ENCODE results near the gene PTGDS.

Gene PTGDS

DNA sequence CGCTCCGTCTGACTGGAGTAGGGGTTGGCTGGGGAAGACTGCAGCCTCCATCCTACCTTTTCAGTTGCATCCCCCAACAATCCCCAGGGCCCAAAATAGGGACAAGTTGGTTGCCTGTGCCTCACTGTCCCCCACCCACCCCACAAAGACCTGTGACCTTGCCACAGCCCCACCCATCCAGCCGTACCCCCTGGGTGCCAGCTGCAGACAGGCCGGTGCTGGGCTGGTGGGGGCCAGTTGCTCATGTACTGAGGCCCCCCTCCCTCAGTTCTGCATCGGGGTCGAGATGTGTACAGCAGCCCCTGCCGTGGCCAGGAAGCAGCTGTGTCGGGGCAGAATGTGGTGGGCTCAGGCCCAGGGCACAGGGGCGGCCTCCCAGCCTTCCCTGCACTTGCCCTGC, 5.9 kb downstream of the PTGDS start:
- Histone ChIP-seq H3K36me3 (ENCODE audit: control insufficient read depth, insufficient read depth, low read length) (no peaks in the 10 kb centered on the region), H3K27me3 (ENCODE audit: control insufficient read depth, insufficient read depth, low read length) (peaks cover 22% of the 10 kb centered on the region), H3K27ac (ENCODE audit: low read depth, low read length) (no peak overlapping the region), H3K9ac (ENCODE audit: low read length) (no peak overlapping the region), H3K4me1 (ENCODE audit: control insufficient read depth, insufficient read depth, low read length) (no peaks in the 10 kb centered on the region), H3K4me3 (ENCODE audit: low read length) (no peak overlapping the region)

DNA sequence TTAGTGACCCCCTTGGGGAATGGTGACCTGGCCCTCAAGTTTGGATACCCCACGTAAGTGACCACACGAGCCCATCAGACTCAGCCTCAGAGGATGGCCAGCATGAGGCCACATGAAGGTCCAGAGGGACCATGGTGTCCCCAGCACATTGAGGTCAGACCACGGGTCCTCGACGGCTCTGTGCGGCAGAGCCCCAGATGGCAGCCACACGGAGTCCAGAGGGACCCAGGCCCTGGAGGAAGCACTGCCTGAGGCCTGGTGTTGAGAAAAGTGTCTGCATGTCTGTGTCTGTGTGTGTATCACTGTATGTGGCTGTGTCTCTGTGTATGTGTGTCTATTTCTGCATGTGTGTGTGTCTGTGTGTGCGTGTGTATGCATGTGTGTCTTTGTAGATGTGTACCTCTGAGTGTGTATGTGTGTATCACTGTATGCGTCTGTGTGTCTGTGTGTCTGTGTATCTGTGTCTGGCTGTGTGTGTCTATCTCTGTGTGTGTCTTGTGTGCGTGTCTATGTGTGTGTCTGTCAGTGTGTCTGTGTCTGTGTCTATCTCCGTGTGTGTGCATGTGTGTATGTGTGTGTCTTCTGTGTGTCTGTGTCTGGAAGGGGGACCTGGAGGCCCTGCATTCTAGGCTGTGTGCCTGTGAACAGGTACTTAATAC, 6.5 kb downstream of the PTGDS start:
- H3K4me3 ChIP-seq (ENCODE audit: low read length) = no peak overlapping the region
- H3K4me1 ChIP-seq (ENCODE audit: control insufficient read depth, insufficient read depth, low read length) = no peaks in the 10 kb centered on the region
- H3K27ac ChIP-seq (ENCODE audit: low read depth, low read length) = no peak overlapping the region
- no peaks in the 10 kb centered on the region for H3K36me3 ChIP-seq (ENCODE audit: control insufficient read depth, insufficient read depth, low read length)
- peaks cover 22% of the 10 kb centered on the region for H3K27me3 ChIP-seq (ENCODE audit: control insufficient read depth, insufficient read depth, low read length)
- no peak overlapping the region for H3K9ac ChIP-seq (ENCODE audit: low read length)

- Histone ChIP-seq H3K4me3 (ENCODE audit: low read length) (no peak overlapping the region), H3K27me3 (ENCODE audit: control insufficient read depth, insufficient read depth, low read length) (peaks cover 22% of the 10 kb centered on the region), H3K9ac (ENCODE audit: low read length) (no peak overlapping the region), H3K4me1 (ENCODE audit: control insufficient read depth, insufficient read depth, low read length) (no peaks in the 10 kb centered on the region), H3K27ac (ENCODE audit: low read depth, low read length) (no peak overlapping the region), H3K36me3 (ENCODE audit: control insufficient read depth, insufficient read depth, low read length) (no peaks in the 10 kb centered on the region)
Measured at GRCh38 chr9:136984464-136985026, 7.2 kb downstream of the PTGDS start.

DNA sequence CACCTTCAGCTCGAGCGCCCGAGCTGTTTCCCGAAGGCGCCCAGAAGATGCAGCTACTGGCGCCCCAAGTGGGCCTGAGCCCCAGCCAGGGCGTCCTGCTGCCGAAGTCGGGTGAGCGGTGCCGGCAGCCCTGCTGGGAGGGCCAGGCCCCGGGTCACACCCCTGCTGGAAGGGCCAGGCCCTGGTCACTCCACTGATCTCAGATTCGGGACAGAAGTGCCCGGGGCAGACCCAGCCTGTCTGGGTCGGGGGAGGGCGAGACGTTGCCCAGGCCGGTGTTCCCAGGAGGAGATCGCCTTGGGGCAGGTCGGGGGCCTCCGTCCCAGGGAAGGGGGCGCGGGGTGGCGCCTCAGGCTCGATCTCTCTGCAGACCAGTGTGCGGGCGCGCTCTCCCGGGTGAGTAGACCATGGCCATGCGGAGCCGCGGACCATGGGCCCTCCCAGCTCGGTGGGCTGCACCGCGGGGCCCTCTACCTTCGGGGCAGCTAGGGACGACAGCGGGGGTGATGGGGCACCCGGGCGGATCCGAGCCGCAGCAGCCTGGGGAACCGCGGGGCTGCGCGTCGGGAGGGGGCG, 7.8 kb downstream of the PTGDS start:
- Histone ChIP-seq H3K4me3 (ENCODE audit: low read length) (no peak overlapping the region), H3K36me3 (ENCODE audit: control insufficient read depth, insufficient read depth, low read length) (no peaks in the 10 kb centered on the region), H3K27me3 (ENCODE audit: control insufficient read depth, insufficient read depth, low read length) (peaks cover 22% of the 10 kb centered on the region), H3K9ac (ENCODE audit: low read length) (no peak overlapping the region), H3K27ac (ENCODE audit: low read depth, low read length) (no peak overlapping the region), H3K4me1 (ENCODE audit: control insufficient read depth, insufficient read depth, low read length) (no peaks in the 10 kb centered on the region)

- H3K27me3 ChIP-seq (ENCODE audit: control insufficient read depth, insufficient read depth, low read length) = peaks cover 22% of the 10 kb centered on the region
- no peaks in the 10 kb centered on the region for H3K36me3 ChIP-seq (ENCODE audit: control insufficient read depth, insufficient read depth, low read length)
- H3K9ac ChIP-seq (ENCODE audit: low read length) = no peak overlapping the region
- H3K27ac ChIP-seq (ENCODE audit: low read depth, low read length) = no peak overlapping the region
- no peak overlapping the region for H3K4me3 ChIP-seq (ENCODE audit: low read length)
- H3K4me1 ChIP-seq (ENCODE audit: control insufficient read depth, insufficient read depth, low read length) = no peaks in the 10 kb centered on the region
Measured at GRCh38 chr9:136985853-136986252, 8.5 kb downstream of the PTGDS start.

GRCh38 chr9:136988872-136989271, 11.6 kb downstream of the PTGDS start:
- Histone ChIP-seq H3K4me3 (ENCODE audit: low read length) (no peak overlapping the region), H3K9ac (ENCODE audit: low read length) (no peak overlapping the region), H3K27ac (ENCODE audit: low read depth, low read length) (no peak overlapping the region), H3K4me1 (ENCODE audit: control insufficient read depth, insufficient read depth, low read length) (peaks cover 3% of the 10 kb centered on the region), H3K36me3 (ENCODE audit: control insufficient read depth, insufficient read depth, low read length) (no peaks in the 10 kb centered on the region), H3K27me3 (ENCODE audit: control insufficient read depth, insufficient read depth, low read length) (peaks cover 13% of the 10 kb centered on the region)

DNA sequence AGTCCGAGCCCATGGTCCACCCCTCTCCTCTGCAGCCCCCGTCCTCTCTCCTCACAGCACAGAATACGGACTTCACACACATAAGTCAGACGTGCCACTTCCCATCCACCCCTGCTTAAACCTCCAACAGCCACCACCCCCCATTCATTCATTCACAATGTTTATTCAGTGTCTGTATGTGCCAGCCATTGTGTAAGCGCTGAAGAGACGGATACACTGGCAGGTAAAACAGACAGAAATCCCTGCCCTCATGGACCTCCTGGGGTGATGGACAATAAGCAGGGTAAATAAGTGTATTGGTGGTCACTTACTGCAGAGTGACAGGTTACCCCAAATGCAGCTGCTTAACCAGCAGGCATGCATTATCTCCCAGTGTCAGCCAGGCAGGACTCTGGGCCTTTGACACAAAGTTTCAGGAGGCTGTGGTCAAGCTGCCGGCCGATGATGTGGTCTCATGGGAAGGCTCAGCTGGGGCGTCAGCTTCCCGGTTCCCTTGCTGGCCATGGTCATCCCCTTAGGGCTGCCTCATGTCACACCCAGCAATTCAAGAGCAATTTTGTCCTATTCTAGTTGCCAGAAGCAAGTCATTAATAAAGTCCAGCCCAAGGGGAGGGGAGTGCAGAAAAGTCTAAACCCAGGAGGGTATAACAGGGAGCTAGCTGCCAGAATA, 13.1 kb downstream of the PTGDS start:
- H3K9ac ChIP-seq (ENCODE audit: low read length) = no peak overlapping the region
- H3K4me3 ChIP-seq (ENCODE audit: low read length) = no peak overlapping the region
- no peaks in the 10 kb centered on the region for H3K36me3 ChIP-seq (ENCODE audit: control insufficient read depth, insufficient read depth, low read length)
- H3K4me1 ChIP-seq (ENCODE audit: control insufficient read depth, insufficient read depth, low read length) = peaks cover 3% of the 10 kb centered on the region
- H3K27ac ChIP-seq (ENCODE audit: low read depth, low read length) = no peak overlapping the region
- H3K27me3 ChIP-seq (ENCODE audit: control insufficient read depth, insufficient read depth, low read length) = peaks cover 5% of the 10 kb centered on the region

DNA sequence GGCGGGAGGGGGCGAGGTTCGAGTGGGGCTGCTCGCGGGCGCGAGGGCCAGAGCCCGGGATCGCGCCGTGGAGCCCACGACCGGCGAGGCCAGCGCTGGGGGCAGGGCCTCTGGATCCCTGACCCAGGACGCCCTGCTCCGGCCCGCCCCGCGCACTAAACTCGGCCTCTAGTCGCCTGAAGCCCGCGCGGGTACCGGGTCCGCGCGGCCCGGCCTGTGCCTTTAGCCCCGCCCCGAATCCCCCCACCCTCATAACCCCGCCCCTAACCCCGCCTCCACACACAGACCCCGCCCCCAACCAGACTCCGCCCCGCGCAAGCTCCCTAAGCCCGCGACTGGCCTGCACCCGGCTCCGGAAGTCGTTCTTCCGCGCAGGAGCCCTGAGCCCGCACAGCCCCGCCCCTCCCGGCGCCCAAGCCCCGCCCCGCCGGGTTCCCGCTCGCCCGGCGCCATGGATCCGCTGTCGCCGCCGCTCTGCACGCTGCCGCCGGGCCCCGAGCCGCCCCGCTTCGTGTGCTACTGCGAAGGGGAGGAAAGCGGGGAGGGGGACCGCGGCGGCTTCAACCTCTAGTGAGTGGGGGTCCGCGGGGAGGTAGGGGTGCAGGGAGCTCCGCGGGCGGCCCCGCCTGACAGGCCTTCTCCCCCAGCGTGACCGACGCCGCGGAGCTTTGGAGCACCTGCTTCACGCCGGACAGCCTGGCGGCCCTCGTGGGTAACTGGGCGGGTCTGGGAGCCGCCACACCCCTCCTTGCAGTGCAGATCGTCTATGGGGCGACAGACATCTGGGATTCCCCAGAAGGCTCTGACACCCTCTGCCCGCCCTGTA, 14.9 kb downstream of the PTGDS start, which contains the start of gene PAXX:
TSS of gene PAXX (plus strand) at position 430 of the 826 bp plus-strand sequence. CDS start at position 452, 22 bp downstream.
- peak within 1 kb of the TSS; percentile 52 for H3K27ac ChIP-seq (ENCODE audit: low read depth, low read length)
- peak within 1 kb of the TSS; percentile 71 for H3K4me3 ChIP-seq (ENCODE audit: low read length)
- H3K27me3 ChIP-seq (ENCODE audit: control insufficient read depth, insufficient read depth, low read length) = peaks cover 3% of the 10 kb centered on the region
- H3K36me3 ChIP-seq (ENCODE audit: control insufficient read depth, insufficient read depth, low read length) = no peaks in the 10 kb centered on the region
- peaks cover 3% of the 10 kb centered on the region for H3K4me1 ChIP-seq (ENCODE audit: control insufficient read depth, insufficient read depth, low read length)
- H3K9ac ChIP-seq (ENCODE audit: low read length) = peak within 1 kb of the TSS; percentile 42

- H3K9ac ChIP-seq (ENCODE audit: low read length) = peak overlapping the region; percentile 42
Measured at GRCh38 chr9:136992819-136993369, 15.6 kb downstream of the PTGDS start.

GRCh38 chr9:136994180-136994887, 17.0 kb downstream of the PTGDS start:
- H3K27ac ChIP-seq (ENCODE audit: low read depth, low read length) = no peak overlapping the region
- no peaks in the 10 kb centered on the region for H3K36me3 ChIP-seq (ENCODE audit: control insufficient read depth, insufficient read depth, low read length)
- H3K9ac ChIP-seq (ENCODE audit: low read length) = no peak overlapping the region
- H3K4me3 ChIP-seq (ENCODE audit: low read length) = no peak overlapping the region
- peaks cover 3% of the 10 kb centered on the region for H3K4me1 ChIP-seq (ENCODE audit: control insufficient read depth, insufficient read depth, low read length)
- H3K27me3 ChIP-seq (ENCODE audit: control insufficient read depth, insufficient read depth, low read length) = peaks cover 3% of the 10 kb centered on the region

More at GRCh38 chr9:136992819-136993369, 15.6 kb downstream of the PTGDS start:
- Histone ChIP-seq H3K27ac (ENCODE audit: low read depth, low read length) (no peak overlapping the region), H3K27me3 (ENCODE audit: control insufficient read depth, insufficient read depth, low read length) (peaks cover 3% of the 10 kb centered on the region), H3K4me1 (ENCODE audit: control insufficient read depth, insufficient read depth, low read length) (peaks cover 3% of the 10 kb centered on the region), H3K36me3 (ENCODE audit: control insufficient read depth, insufficient read depth, low read length) (no peaks in the 10 kb centered on the region), H3K4me3 (ENCODE audit: low read length) (peak overlapping the region; percentile 71)

DNA sequence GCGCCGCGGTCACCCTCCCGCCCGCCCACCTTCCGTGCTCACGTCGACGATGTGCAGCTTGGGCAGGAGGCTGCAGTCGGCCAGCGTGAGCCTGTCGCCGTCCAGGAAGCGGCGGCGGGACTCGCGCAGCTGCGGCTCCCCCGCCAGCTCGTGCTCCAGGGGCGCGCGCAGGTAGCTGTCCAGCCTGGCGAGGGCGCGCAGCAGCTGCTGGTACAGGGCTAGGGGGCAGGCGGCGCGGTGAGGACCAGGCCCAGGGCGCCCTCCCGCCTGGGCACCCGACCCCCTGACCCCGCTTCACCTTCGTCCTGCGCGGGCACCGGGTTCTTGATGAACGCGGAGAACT, 17.6 kb downstream of the PTGDS start:
- Histone ChIP-seq H3K36me3 (ENCODE audit: control insufficient read depth, insufficient read depth, low read length) (no peaks in the 10 kb centered on the region), H3K9ac (ENCODE audit: low read length) (no peak overlapping the region), H3K27me3 (ENCODE audit: control insufficient read depth, insufficient read depth, low read length) (peaks cover 3% of the 10 kb centered on the region), H3K4me3 (ENCODE audit: low read length) (no peak overlapping the region), H3K4me1 (ENCODE audit: control insufficient read depth, insufficient read depth, low read length) (peaks cover 3% of the 10 kb centered on the region), H3K27ac (ENCODE audit: low read depth, low read length) (no peak overlapping the region)

Measured in rectal smooth muscle tissue (tissue), 1 donor.